ENCODE data around the gene COPG2. TPM values are rescaled to one million over a fixed set of nuclear protein-coding genes. Genes with fewer than 3 reads are reported as not detected.

Gene COPG2
- total and polyA plus RNA-seq, 2 experiments from 2014 or later: 4.9 to 66.3 TPM

- H3K4me1 Mint-ChIP-seq: no peaks in the 10 kb centered on the region
- Histone ChIP-seq H3K9me2 (ENCODE audit: insufficient read depth) (peaks cover 4% of the 10 kb centered on the region; the same call in 1 of the 2 replicates), H2AFZ (no peak overlapping the region), H3K79me2 (replicated peaks; ENCODE audit: insufficient read depth) (no peaks in the 10 kb centered on the region), H3F3A (replicated peaks; ENCODE audit: low read depth) (no peaks in the 10 kb centered on the region), H4K20me1 (replicated peaks; ENCODE audit: insufficient read depth) (no peaks in the 10 kb centered on the region), H3K27ac (ENCODE audit: low read depth) (no peak overlapping the region), H3K4me1 (ENCODE audit: insufficient read depth) (no peaks in the 10 kb centered on the region), H3K4me2 (no peak overlapping the region), H3K27me3 (ENCODE audit: insufficient read depth) (no peaks in the 10 kb centered on the region), H3K4me3 (no peak overlapping the region), H3K36me3 (ENCODE audit: insufficient read depth) (peaks cover 3% of the 10 kb centered on the region; the same call in 1 of the 2 replicates)
- ATAC-seq: no peak
- no peak for TF ChIP-seq POLR2AphosphoS5 (IDR thresholded peaks at IDR 0.05; ENCODE audit: low read depth)
- TF ChIP-seq ZNF114 (CRISPR knock-in tag; IDR thresholded peaks at IDR 0.05): no peak
- TF ChIP-seq CREB1 (CRISPR knock-in tag; IDR thresholded peaks at IDR 0.05; ENCODE audit: low read depth): no peak
- TF ChIP-seq EZH2phosphoT487 (IDR thresholded peaks at IDR 0.05; ENCODE audit: unreplicated experiment): no peak
- TF ChIP-seq, protein P1, sequence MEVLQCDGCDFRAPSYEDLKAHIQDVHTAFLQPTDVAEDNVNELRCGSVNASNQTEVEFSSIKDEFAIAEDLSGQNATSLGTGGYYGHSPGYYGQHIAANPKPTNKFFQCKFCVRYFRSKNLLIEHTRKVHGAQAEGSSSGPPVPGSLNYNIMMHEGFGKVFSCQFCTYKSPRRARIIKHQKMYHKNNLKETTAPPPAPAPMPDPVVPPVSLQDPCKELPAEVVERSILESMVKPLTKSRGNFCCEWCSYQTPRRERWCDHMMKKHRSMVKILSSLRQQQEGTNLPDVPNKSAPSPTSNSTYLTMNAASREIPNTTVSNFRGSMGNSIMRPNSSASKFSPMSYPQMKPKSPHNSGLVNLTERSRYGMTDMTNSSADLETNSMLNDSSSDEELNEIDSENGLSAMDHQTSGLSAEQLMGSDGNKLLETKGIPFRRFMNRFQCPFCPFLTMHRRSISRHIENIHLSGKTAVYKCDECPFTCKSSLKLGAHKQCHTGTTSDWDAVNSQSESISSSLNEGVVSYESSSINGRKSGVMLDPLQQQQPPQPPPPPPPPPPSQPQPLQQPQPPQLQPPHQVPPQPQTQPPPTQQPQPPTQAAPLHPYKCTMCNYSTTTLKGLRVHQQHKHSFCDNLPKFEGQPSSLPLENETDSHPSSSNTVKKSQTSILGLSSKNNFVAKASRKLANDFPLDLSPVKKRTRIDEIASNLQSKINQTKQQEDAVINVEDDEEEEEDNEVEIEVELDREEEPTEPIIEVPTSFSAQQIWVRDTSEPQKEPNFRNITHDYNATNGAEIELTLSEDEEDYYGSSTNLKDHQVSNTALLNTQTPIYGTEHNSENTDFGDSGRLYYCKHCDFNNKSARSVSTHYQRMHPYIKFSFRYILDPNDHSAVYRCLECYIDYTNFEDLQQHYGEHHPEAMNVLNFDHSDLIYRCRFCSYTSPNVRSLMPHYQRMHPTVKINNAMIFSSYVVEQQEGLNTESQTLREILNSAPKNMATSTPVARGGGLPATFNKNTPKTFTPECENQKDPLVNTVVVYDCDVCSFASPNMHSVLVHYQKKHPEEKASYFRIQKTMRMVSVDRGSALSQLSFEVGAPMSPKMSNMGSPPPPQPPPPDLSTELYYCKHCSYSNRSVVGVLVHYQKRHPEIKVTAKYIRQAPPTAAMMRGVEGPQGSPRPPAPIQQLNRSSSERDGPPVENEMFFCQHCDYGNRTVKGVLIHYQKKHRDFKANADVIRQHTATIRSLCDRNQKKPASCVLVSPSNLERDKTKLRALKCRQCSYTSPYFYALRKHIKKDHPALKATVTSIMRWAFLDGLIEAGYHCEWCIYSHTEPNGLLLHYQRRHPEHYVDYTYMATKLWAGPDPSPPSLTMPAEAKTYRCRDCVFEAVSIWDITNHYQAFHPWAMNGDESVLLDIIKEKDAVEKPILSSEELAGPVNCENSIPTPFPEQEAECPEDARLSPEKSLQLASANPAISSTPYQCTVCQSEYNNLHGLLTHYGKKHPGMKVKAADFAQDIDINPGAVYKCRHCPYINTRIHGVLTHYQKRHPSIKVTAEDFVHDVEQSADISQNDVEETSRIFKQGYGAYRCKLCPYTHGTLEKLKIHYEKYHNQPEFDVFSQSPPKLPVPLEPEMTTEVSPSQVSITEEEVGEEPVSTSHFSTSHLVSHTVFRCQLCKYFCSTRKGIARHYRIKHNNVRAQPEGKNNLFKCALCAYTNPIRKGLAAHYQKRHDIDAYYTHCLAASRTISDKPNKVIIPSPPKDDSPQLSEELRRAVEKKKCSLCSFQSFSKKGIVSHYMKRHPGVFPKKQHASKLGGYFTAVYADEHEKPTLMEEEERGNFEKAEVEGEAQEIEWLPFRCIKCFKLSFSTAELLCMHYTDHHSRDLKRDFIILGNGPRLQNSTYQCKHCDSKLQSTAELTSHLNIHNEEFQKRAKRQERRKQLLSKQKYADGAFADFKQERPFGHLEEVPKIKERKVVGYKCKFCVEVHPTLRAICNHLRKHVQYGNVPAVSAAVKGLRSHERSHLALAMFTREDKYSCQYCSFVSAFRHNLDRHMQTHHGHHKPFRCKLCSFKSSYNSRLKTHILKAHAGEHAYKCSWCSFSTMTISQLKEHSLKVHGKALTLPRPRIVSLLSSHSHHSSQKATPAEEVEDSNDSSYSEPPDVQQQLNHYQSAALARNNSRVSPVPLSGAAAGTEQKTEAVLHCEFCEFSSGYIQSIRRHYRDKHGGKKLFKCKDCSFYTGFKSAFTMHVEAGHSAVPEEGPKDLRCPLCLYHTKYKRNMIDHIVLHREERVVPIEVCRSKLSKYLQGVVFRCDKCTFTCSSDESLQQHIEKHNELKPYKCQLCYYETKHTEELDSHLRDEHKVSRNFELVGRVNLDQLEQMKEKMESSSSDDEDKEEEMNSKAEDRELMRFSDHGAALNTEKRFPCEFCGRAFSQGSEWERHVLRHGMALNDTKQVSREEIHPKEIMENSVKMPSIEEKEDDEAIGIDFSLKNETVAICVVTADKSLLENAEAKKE (CRISPR knock-in tag; IDR thresholded peaks at IDR 0.05): no peak
- TF ChIP-seq REST (IDR thresholded peaks at IDR 0.05; ENCODE audit: unreplicated experiment): no peak
- no peak for TF ChIP-seq STAT1 (IDR thresholded peaks at IDR 0.05; ENCODE audit: unreplicated experiment)
- TF ChIP-seq, protein P2, sequence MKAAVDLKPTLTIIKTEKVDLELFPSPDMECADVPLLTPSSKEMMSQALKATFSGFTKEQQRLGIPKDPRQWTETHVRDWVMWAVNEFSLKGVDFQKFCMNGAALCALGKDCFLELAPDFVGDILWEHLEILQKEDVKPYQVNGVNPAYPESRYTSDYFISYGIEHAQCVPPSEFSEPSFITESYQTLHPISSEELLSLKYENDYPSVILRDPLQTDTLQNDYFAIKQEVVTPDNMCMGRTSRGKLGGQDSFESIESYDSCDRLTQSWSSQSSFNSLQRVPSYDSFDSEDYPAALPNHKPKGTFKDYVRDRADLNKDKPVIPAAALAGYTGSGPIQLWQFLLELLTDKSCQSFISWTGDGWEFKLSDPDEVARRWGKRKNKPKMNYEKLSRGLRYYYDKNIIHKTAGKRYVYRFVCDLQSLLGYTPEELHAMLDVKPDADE (IDR thresholded peaks at IDR 0.05): no peak
- TF ChIP-seq, protein P3, sequence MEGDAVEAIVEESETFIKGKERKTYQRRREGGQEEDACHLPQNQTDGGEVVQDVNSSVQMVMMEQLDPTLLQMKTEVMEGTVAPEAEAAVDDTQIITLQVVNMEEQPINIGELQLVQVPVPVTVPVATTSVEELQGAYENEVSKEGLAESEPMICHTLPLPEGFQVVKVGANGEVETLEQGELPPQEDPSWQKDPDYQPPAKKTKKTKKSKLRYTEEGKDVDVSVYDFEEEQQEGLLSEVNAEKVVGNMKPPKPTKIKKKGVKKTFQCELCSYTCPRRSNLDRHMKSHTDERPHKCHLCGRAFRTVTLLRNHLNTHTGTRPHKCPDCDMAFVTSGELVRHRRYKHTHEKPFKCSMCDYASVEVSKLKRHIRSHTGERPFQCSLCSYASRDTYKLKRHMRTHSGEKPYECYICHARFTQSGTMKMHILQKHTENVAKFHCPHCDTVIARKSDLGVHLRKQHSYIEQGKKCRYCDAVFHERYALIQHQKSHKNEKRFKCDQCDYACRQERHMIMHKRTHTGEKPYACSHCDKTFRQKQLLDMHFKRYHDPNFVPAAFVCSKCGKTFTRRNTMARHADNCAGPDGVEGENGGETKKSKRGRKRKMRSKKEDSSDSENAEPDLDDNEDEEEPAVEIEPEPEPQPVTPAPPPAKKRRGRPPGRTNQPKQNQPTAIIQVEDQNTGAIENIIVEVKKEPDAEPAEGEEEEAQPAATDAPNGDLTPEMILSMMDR (conservative IDR thresholded peaks at IDR 0.05; ENCODE audit: low read depth in 2 of 2): no peak
- no peak for TF ChIP-seq ZNF331 (CRISPR knock-in tag; IDR thresholded peaks at IDR 0.05; ENCODE audit: low read depth)
- no peak for TF ChIP-seq EZH2 (IDR thresholded peaks at IDR 0.05; ENCODE audit: low read depth, unreplicated experiment)
- TF ChIP-seq NANOG (IDR thresholded peaks at IDR 0.05; ENCODE audit: borderline replicate concordance): no peak
- TF ChIP-seq JUNB (IDR thresholded peaks at IDR 0.05; ENCODE audit: unreplicated experiment): no peak
- DNase-seq (ENCODE audit: low spot score): peak; percentile 15
- H3K27me3 Mint-ChIP-seq (ENCODE audit: insufficient read depth, low read depth, poor library complexity): peaks cover 5% of the 10 kb centered on the region
- peaks cover 20% of the 10 kb centered on the region for H3K9me3 Mint-ChIP-seq
- H3K4me3 Mint-ChIP-seq: no peak overlapping the region
- H3K27ac Mint-ChIP-seq: no peak overlapping the region
- peaks cover 4% of the 10 kb centered on the region; the same call in 2 of the 3 replicates for H3K36me3 Mint-ChIP-seq (ENCODE audit: low read depth)
Observed at GRCh38 chr7:130689683-130690082, 21.1 kb upstream of the COPG2 start.
